MCF 10A (cell line): Measurements from ENCODE around the gene EXOC4. TPM values are rescaled to one million over a fixed set of nuclear protein-coding genes. Genes with fewer than 3 reads are reported as not detected.

Experiments used
- BruUV-seq: library from RNA; stranded (reverse); fragments of 400-500 nt; replicated peaks from 2 replicates; lab custom pipeline; 2021; lab: Mats Ljungman, UMichigan
- CTCF ChIA-PET: fragments of 300-600 bp; sonication (Branson Sonifier 250); formaldehyde crosslinking; extraction: SDS; loops from one replicate; lab custom pipeline; 2021; ENCODE audit warnings: antibody characterized with exemption, inconsistent platforms; lab: Yijun Ruan, JAX
- POLR2A ChIA-PET: fragments of 300-600, 350-650 bp; sonication (Branson Sonifier 250); formaldehyde crosslinking; extraction: SDS; loops from one replicate; lab custom pipeline; 2020; ENCODE audit warnings: antibody characterized with exemption, inconsistent platforms; lab: Yijun Ruan, JAX
- DNase-seq: peaks from one replicate; pipeline ENCODE4 v3.0.0-alpha.2; 2018; ENCODE audit not compliant: unreplicated experiment
- H3K27ac Mint-ChIP-seq: one replicate; pipeline ENCODE4 v1.8.0; 2022; ENCODE audit warnings: mild to moderate bottlenecking, low read depth, mixed read lengths; ENCODE audit not compliant: unreplicated experiment
- H3K27me3 Mint-ChIP-seq: one replicate; pipeline ENCODE4 v1.8.0; 2022; ENCODE audit warnings: mixed read lengths; ENCODE audit not compliant: insufficient read depth, unreplicated experiment
- H3K36me3 Mint-ChIP-seq: one replicate; pipeline ENCODE4 v1.8.0; 2022; ENCODE audit warnings: mild to moderate bottlenecking, moderate library complexity, mixed read lengths; ENCODE audit not compliant: insufficient read depth, unreplicated experiment
- H3K4me1 Mint-ChIP-seq: one replicate; pipeline ENCODE4 v1.8.0; 2022; ENCODE audit warnings: mixed read lengths; ENCODE audit not compliant: insufficient read depth, unreplicated experiment
- H3K4me3 Mint-ChIP-seq: one replicate; pipeline ENCODE4 v1.8.0; 2022; ENCODE audit warnings: mild to moderate bottlenecking, moderate library complexity, mixed read lengths; ENCODE audit not compliant: unreplicated experiment
- H3K9me3 Mint-ChIP-seq: one replicate; pipeline ENCODE4 v1.8.0; 2022; ENCODE audit warnings: mixed read lengths; ENCODE audit not compliant: unreplicated experiment
- intact Hi-C: fragments of 100-400 bp; cut with micrococcal nuclease; formaldehyde crosslinking; loops from 2 replicates; pipeline ENCODE4 v1.14.1; 2022
- total RNA-seq: library from RNA; stranded (reverse); gene quantifications from 2 replicates; pipeline ENCODE4 v1.2.3, GENCODE V29; 2022
- TF ChIP-seq, protein P1 (sequence below): fragments of 200-600 bp; IDR thresholded peaks from one replicate; pipeline ENCODE4 v1.8.0; 2022; ENCODE audit warnings: antibody characterized with exemption, mild to moderate bottlenecking; ENCODE audit not compliant: unreplicated experiment

The EXOC4 gene
- total RNA-seq, 1 experiment from 2014 or later: 105 TPM

DNA sequence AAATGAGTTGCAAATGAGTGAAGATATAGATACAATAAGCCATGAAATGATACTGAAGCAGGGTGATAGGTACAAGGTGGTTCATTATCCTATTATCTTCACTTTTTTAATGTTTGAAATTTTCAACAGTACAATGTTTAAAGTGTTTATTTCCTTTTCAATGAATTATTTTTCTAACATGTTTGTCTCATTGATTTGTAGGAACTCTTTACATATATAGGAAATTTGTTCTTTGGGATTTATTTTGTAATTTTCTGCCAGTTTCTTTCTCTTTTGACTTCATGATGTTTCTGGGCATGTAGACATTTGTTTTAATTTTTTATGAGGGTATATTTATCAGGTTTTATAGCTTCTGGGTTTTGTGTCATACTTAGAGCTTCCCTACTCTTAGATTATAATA is 108.9 kb downstream of the EXOC4 start:
- ChIA-PET CTCF (no interaction called here), POLR2A (no interaction called here)
- no TSS peak for BruUV-seq
- Mint-ChIP-seq H3K27ac (no peak overlapping the region), H3K4me1 (peaks cover 11% of the 10 kb centered on the region), H3K4me3 (no peak overlapping the region), H3K27me3 (no peaks in the 10 kb centered on the region), H3K36me3 (peaks cover 29% of the 10 kb centered on the region), H3K9me3 (peaks cover 9% of the 10 kb centered on the region)
- TF ChIP-seq, protein P1, sequence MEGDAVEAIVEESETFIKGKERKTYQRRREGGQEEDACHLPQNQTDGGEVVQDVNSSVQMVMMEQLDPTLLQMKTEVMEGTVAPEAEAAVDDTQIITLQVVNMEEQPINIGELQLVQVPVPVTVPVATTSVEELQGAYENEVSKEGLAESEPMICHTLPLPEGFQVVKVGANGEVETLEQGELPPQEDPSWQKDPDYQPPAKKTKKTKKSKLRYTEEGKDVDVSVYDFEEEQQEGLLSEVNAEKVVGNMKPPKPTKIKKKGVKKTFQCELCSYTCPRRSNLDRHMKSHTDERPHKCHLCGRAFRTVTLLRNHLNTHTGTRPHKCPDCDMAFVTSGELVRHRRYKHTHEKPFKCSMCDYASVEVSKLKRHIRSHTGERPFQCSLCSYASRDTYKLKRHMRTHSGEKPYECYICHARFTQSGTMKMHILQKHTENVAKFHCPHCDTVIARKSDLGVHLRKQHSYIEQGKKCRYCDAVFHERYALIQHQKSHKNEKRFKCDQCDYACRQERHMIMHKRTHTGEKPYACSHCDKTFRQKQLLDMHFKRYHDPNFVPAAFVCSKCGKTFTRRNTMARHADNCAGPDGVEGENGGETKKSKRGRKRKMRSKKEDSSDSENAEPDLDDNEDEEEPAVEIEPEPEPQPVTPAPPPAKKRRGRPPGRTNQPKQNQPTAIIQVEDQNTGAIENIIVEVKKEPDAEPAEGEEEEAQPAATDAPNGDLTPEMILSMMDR: no peak
- DNase-seq: no peak
- intact Hi-C loops: loop anchor here (10.0 kb wide), 1 partner anchor 493 kb away; no protein-coding TSS in a partner anchor

DNA sequence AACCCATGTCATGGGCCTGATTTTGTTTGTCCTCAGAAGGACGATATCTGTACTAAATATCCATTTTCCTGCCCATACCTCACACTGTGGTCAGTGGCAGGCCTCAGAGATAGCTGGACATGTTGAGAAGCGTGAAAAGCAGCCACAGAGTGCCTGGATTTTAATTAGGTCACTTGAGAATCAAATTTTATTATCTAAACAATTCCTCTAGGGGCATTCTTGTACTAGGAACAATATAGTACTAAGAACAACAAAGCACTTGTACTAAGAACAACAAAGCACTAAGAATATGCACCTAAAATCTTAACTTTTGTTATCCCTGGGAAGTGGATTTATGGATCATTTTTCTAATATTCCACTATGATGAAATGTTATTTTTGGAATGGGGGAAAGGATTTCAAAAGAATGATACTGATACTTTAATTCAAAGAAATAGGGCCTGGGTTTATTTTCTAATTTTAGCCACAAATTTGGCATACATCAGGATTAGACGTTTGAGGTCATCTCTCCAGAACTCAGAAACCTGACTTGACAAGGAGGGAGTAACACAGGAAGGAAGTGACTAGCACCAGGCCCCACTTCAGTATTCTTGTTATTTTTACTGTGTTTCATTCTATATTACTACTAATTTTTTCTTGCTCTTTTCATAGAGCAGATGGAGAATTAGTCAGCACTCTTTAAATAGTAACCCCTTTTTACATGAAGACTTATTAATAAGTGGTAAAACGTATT is 112.2 kb downstream of the EXOC4 start:
- peaks cover 5% of the 10 kb centered on the region for H3K4me1 Mint-ChIP-seq
- ChIA-PET CTCF (interaction anchor here (1.4 kb wide), 1 partner anchor 69 kb away, joined by 7 read pairs; no protein-coding TSS in a partner anchor), POLR2A (no interaction called here)
- H3K27ac Mint-ChIP-seq: no peak overlapping the region
- intact Hi-C loops: loop anchor here (10.0 kb wide), 1 partner anchor 490 kb away; no protein-coding TSS in a partner anchor
- no TSS peak for BruUV-seq
- H3K36me3 Mint-ChIP-seq: peaks cover 17% of the 10 kb centered on the region
- no peak overlapping the region for H3K4me3 Mint-ChIP-seq
- no peaks in the 10 kb centered on the region for H3K27me3 Mint-ChIP-seq
- TF ChIP-seq, protein P1: no peak
- peak; percentile 42 for DNase-seq
- peaks cover 11% of the 10 kb centered on the region for H3K9me3 Mint-ChIP-seq

DNA sequence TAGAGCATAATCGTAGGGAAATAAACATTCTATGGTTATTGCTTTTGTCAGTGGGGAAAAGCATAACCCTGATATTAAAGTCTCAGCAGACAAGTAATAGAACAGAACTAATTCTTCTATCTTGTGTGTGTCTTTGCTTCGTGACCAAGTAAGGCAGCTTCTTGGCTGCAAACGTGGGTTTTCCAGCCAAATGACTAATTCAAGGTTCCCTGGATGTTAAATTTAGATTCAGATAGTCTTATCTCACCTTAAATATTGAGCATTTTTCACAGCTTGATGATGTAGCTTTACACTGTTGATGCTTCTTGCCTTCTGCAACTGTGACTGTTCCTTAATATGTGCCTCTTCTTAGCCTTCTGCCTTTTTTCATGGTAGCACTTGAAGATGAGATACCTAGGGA is 113.0 kb downstream of the EXOC4 start:
- H3K4me1 Mint-ChIP-seq: peaks cover 5% of the 10 kb centered on the region
- no peaks in the 10 kb centered on the region for H3K27me3 Mint-ChIP-seq
- TF ChIP-seq, protein P1: no peak
- ChIA-PET POLR2A (interaction anchor here (0.5 kb wide), 1 partner anchor 1124 kb away, joined by 4 read pairs; no protein-coding TSS in a partner anchor), CTCF (interaction anchor here (1.0 kb wide), 1 partner anchor 32 kb away, joined by 3 read pairs; no protein-coding TSS in a partner anchor)
- peak; percentile 25 for DNase-seq
- no peak overlapping the region for H3K4me3 Mint-ChIP-seq
- intact Hi-C loops: loop anchor here (10.0 kb wide), 1 partner anchor 489 kb away; no protein-coding TSS in a partner anchor
- no TSS peak for BruUV-seq
- peaks cover 15% of the 10 kb centered on the region for H3K36me3 Mint-ChIP-seq
- H3K27ac Mint-ChIP-seq: no peak overlapping the region
- peaks cover 7% of the 10 kb centered on the region for H3K9me3 Mint-ChIP-seq

DNA sequence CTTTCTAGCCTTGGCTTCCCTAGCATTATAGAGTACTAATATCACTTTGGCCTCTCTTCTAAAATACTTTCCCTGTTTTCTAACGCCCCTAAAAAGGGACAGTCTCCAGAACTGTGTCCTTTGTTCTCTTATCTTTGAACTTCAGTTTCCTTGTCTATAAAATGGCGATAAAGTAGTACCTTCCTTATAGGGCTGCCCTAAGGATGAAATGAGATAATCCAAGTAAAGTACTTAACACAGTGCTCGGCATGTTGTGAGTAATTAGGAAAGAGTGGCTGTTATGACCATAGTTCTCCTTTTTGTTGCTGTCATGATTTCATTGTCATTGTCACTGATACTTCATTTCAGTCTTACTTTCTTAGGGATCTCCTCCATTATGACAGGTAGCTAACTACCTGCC is 114.7 kb downstream of the EXOC4 start:
- CTCF ChIA-PET: no interaction called here
- intact Hi-C loops: loop anchor here (10.0 kb wide), 1 partner anchor 487 kb away; no protein-coding TSS in a partner anchor
- DNase-seq: no peak
- TF ChIP-seq, protein P1: no peak
- BruUV-seq: no TSS peak
- H3K27me3 Mint-ChIP-seq: no peaks in the 10 kb centered on the region
- H3K4me1 Mint-ChIP-seq: peaks cover 5% of the 10 kb centered on the region
- H3K27ac Mint-ChIP-seq: no peak overlapping the region
- H3K9me3 Mint-ChIP-seq: peaks cover 7% of the 10 kb centered on the region
- H3K36me3 Mint-ChIP-seq: peaks cover 11% of the 10 kb centered on the region
- POLR2A ChIA-PET: no interaction called here
- no peak overlapping the region for H3K4me3 Mint-ChIP-seq
